HepG2 (cell line): ENCODE results near the gene YPEL3. TPM values are rescaled to one million over a fixed set of nuclear protein-coding genes. Genes with fewer than 3 reads are reported as not detected.

ENCODE experiments used
- CTCF ChIP-seq: sonication (generic); formaldehyde crosslinking; IDR thresholded peaks from 2 replicates; pipeline ENCODE4 v1.5.0; 2020; ENCODE audit warnings: mild to moderate bottlenecking, missing genetic modification reagents, moderate library complexity
- EED ChIP-seq: sonication (generic); formaldehyde crosslinking; IDR thresholded peaks from 2 replicates; pipeline ENCODE4 v1.5.0; 2020; ENCODE audit warnings: mild to moderate bottlenecking, missing genetic modification reagents
- GZF1 ChIP-seq: sonication (generic); formaldehyde crosslinking; IDR thresholded peaks from 2 replicates; pipeline ENCODE4 v1.5.1; 2020; ENCODE audit warnings: mild to moderate bottlenecking, missing genetic modification reagents
- HNF4G ChIP-seq, 2 experiments: sonication (generic) in 1 of 2; formaldehyde crosslinking in 1 of 2; IDR thresholded peaks; 2 replicates each; pipeline versions ENCODE4 v1.4.0 to v1.6.1; 2011 to 2020; ENCODE audit warnings: borderline replicate concordance in 2 of 2, low read depth in 2 of 2, mild to moderate bottlenecking in 2 of 2, low read length in 1 of 2, missing genetic modification reagents in 1 of 2, moderate library complexity in 1 of 2
- POGZ ChIP-seq: sonication (generic); formaldehyde crosslinking; IDR thresholded peaks from 2 replicates; pipeline ENCODE4 v1.4.0; 2020; ENCODE audit warnings: mild to moderate bottlenecking, missing genetic modification reagents
- POLR2A ChIP-seq, 2 experiments: IDR thresholded peaks; 2 replicates each; pipeline ENCODE4 v1.6.1; 2011; ENCODE audit warnings: low read depth in 2 of 2, low read length in 2 of 2, mild to moderate bottlenecking in 1 of 2, moderate library complexity in 1 of 2; ENCODE audit not compliant: insufficient read depth in 1 of 2
- SIN3A ChIP-seq: IDR thresholded peaks from 2 replicates; pipeline ENCODE4 v1.6.1; 2011; ENCODE audit warnings: low read depth, mild to moderate bottlenecking, control low read depth, low read length, borderline replicate concordance
- TGIF2 ChIP-seq: IDR thresholded peaks from 2 replicates; pipeline ENCODE4 v1.6.1; 2016; ENCODE audit warnings: control low read depth, missing compliant biosample characterization
- TRIM22 ChIP-seq: fragments of 450-650 bp; IDR thresholded peaks from 2 replicates; pipeline ENCODE4 v1.6.1; 2017
- U2AF2 ChIP-seq: fragments of 200-400 bp; formaldehyde crosslinking; IDR thresholded peaks from 2 replicates; pipeline ENCODE4 v1.6.1; 2017; ENCODE audit warnings: low read depth, mild to moderate bottlenecking, low read length
- ZNF18 ChIP-seq: sonication (generic); formaldehyde crosslinking; IDR thresholded peaks from 2 replicates; pipeline ENCODE4 v1.8.0; 2022; ENCODE audit warnings: mild to moderate bottlenecking, missing genetic modification reagents; ENCODE audit not compliant: insufficient replicate concordance
- ZNF513 ChIP-seq: sonication (generic); formaldehyde crosslinking; conservative IDR thresholded peaks from 2 replicates; pipeline ENCODE4 v1.5.0; 2020; ENCODE audit warnings: missing genetic modification reagents
- ZNF557 ChIP-seq: sonication (generic); formaldehyde crosslinking; IDR thresholded peaks from 2 replicates; pipeline ENCODE4 v1.4.0; 2020; ENCODE audit warnings: missing genetic modification reagents
- ZNF781 ChIP-seq: sonication (generic); formaldehyde crosslinking; IDR thresholded peaks from 2 replicates; pipeline ENCODE4 v1.5.1; 2020; ENCODE audit warnings: borderline replicate concordance, mild to moderate bottlenecking, missing genetic modification reagents; ENCODE audit errors: not compliant biosample characterization
- ZNF784 ChIP-seq: sonication (generic); formaldehyde crosslinking; IDR thresholded peaks from 2 replicates; pipeline ENCODE4 v1.5.1; 2020; ENCODE audit warnings: missing genetic modification reagents, mild to moderate bottlenecking, borderline replicate concordance
- ZSCAN5A ChIP-seq: sonication (generic); formaldehyde crosslinking; IDR thresholded peaks from 2 replicates; pipeline ENCODE4 v1.8.0; 2022; ENCODE audit warnings: mild to moderate bottlenecking, missing genetic modification reagents, borderline replicate concordance
- polyA plus RNA-seq, 8 experiments: library from polyadenylated mRNA; depleted of rRNA in 3 of 8; stranded (reverse) in 7 of 8; unstranded in 1 of 8; fragments of >200 nt; fragmentation: Illumina TruSeq in 4 of 8; extraction: Trizol in 4 of 8; gene quantifications; 2 replicates each; pipeline versions ENCODE4 v1.2.1 to v1.2.3, GENCODE V29; 2011 to 2016; ENCODE audit warnings: low read depth in 4 of 8, missing spikeins in 1 of 8, mixed read lengths in 1 of 8; ENCODE audit not compliant: insufficient read depth in 1 of 8
- total RNA-seq, 5 experiments: library from RNA; depleted of rRNA; stranded (reverse); fragments of >200 nt; fragmentation: Illumina TruSeq; extraction: Trizol; gene quantifications; 2 replicates each; pipeline ENCODE4 v1.2.3, GENCODE V29; 2016; ENCODE audit warnings: low read depth in 1 of 5

YPEL3 gene
- total and polyA plus RNA-seq, 2 of the 13 experiments (the other 11 are each of a cell fraction or from before 2014, with no cell fraction given), result 5.4 to 47.0 TPM

GRCh38 chr16:30065102-30065942 lies 30.7 kb downstream of the YPEL3 start, which contains the start of gene ALDOA (continued):
- peak; percentile 97 for TF ChIP-seq ZNF18
- peak; percentile 90 for TF ChIP-seq ZNF781 (CRISPR knock-in tag)
- TF ChIP-seq GZF1, result peak; percentile 90
- TF ChIP-seq POLR2A (IDR thresholded peaks at IDR 0.05; ENCODE audit: insufficient read depth in 1 of 2, low read depth in 2 of 2, low read length in 2 of 2), result peak in 1 of 2 experiments; percentile 96; a peak in 2 of 4 replicates
- peak; percentile 81; the same call in 1 of the 2 replicates for TF ChIP-seq ZNF557 (CRISPR knock-in tag)
- TF ChIP-seq CTCF (CRISPR knock-in tag), result peak; percentile 19
- TF ChIP-seq ZSCAN5A (CRISPR knock-in tag), result no peak; the same call in 1 of the 2 replicates
- peak; percentile 94 for TF ChIP-seq POGZ (CRISPR knock-in tag)
- TF ChIP-seq TRIM22, result no peak
- peak; percentile 54; the same call in 1 of the 2 replicates for TF ChIP-seq ZNF784 (CRISPR knock-in tag)
- TF ChIP-seq TGIF2 (CRISPR knock-in tag), result peak; percentile 76
- peak; percentile 55; the same call in 1 of the 2 replicates for TF ChIP-seq U2AF2
- TF ChIP-seq SIN3A, result peak; percentile 94
- TF ChIP-seq ZNF513 (CRISPR knock-in tag), result no peak; the same call in 1 of the 2 replicates
- peak; percentile 87; the same call in 1 of the 2 replicates for TF ChIP-seq EED
- peak; percentile 5; the same call in 1 of the 2 replicates for TF ChIP-seq HNF4G (IDR thresholded peaks at IDR 0.05; ENCODE audit: borderline replicate concordance, low read depth, low read length)
- peak; percentile 69; the same call in 1 of the 2 replicates for TF ChIP-seq HNF4G (CRISPR knock-in tag; IDR thresholded peaks at IDR 0.05; ENCODE audit: borderline replicate concordance, low read depth)
